ENCODE results near the gene UROC1. TPM values are rescaled to one million over a fixed set of nuclear protein-coding genes. Genes with fewer than 3 reads are reported as not detected.

The UROC1 gene
- total RNA-seq, 3 donors from 2014 or later: not detected

DNA sequence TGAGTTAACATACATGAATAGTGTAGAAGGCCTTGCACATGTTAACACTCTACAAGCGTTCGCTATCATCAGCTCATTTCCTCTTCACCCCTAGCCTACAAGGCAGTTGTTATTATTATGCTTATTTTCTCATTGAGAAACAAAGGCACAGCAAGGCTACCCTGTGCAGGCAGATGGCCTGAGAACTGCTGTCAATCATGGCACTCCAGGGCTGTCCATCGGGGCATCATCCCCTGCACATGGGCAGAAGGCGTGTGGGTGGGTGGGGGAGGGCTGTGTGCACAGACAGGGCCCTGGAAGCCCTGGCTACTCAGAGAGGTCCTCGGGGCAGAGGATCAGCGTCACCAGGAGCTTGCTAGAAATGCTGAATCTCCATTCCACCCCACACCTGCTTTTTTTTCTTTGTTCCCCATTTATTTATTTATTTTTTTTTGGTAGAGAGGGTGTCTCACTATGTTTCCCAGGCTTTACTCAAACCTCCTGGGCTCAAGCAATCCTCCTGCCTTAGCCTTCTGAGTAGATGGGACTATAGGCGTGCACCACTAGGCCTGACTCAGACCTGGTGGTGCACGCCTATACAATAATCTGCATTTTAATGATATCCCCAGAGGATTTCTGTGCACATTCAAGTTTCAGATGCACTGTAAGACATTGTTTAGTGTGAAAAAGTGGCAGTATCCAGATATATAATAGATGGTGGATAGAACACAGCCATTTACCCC is 32.2 kb downstream of the UROC1 start:
- Histone ChIP-seq H3K36me3 (no peaks in the 10 kb centered on the region), H3K9me3 (no peaks in the 10 kb centered on the region), H3K4me3 (no peak overlapping the region), H3K27ac (no peak overlapping the region), H3K27me3 (no peaks in the 10 kb centered on the region), H3K4me1 (no peaks in the 10 kb centered on the region)
- intact Hi-C loops (cut with DNase I; ENCODE audit: low total_unique reads): no loop called here
- no peak for DNase-seq (ENCODE audit: low spot score in 2 of 2)
- TF ChIP-seq POLR2AphosphoS5 (IDR thresholded peaks at IDR 0.05) (no peak), POLR2A (IDR thresholded peaks at IDR 0.05) (no peak)
- TF ChIP-seq, protein P1, sequence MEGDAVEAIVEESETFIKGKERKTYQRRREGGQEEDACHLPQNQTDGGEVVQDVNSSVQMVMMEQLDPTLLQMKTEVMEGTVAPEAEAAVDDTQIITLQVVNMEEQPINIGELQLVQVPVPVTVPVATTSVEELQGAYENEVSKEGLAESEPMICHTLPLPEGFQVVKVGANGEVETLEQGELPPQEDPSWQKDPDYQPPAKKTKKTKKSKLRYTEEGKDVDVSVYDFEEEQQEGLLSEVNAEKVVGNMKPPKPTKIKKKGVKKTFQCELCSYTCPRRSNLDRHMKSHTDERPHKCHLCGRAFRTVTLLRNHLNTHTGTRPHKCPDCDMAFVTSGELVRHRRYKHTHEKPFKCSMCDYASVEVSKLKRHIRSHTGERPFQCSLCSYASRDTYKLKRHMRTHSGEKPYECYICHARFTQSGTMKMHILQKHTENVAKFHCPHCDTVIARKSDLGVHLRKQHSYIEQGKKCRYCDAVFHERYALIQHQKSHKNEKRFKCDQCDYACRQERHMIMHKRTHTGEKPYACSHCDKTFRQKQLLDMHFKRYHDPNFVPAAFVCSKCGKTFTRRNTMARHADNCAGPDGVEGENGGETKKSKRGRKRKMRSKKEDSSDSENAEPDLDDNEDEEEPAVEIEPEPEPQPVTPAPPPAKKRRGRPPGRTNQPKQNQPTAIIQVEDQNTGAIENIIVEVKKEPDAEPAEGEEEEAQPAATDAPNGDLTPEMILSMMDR (IDR thresholded peaks at IDR 0.05): no peak

DNA sequence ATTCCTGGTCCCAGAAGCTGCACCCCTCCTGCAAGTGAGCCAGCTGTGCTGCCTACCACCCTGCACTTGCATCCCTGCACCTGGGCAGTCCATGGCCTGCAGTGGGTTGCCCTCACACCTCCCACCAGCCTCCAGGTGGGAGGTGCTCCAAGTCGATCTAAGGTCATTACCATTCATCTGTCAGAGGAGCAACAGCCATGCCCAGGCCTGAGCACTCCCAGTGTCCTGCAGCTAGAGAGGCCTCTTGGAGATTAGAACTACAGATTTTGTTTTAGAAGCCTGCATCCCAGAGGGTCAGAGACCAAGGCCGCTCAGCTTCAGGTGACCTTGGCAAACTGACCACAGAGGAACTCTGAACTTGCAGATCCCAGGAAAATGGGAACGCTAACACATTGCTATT is 32.9 kb downstream of the UROC1 start:
- no peak overlapping the region for H3K27ac ChIP-seq
- TF ChIP-seq POLR2A (IDR thresholded peaks at IDR 0.05) (no peak), POLR2AphosphoS5 (IDR thresholded peaks at IDR 0.05) (no peak)
- TF ChIP-seq, protein P1 (IDR thresholded peaks at IDR 0.05): no peak
- H3K27me3 ChIP-seq: no peaks in the 10 kb centered on the region
- no peaks in the 10 kb centered on the region for H3K4me1 ChIP-seq
- no peaks in the 10 kb centered on the region for H3K9me3 ChIP-seq
- no peak for DNase-seq (ENCODE audit: low spot score in 2 of 2)
- H3K36me3 ChIP-seq: no peaks in the 10 kb centered on the region
- no peak overlapping the region for H3K4me3 ChIP-seq
- intact Hi-C loops (cut with DNase I; ENCODE audit: low total_unique reads): no loop called here

DNA sequence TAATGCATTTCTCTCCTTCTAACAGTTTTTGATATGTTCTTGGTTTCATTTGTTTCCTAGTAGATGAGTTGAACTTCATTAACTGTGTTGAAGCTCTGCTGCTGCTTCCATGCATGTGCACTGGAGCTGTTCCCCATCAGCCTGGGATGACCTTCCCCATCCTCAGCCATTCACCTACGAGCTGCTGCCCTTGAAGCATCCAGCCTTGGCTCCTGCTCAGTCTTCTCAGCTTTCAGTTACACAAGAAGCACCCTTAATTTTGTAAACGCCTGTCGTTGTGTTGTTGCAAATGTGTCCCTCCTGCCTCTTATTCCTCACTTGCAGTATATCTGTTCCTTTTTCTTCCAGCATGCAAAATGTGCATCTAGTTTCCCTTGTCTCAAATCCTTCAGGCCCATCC is 33.4 kb downstream of the UROC1 start:
- Histone ChIP-seq H3K4me1 (no peaks in the 10 kb centered on the region), H3K4me3 (no peak overlapping the region), H3K36me3 (no peaks in the 10 kb centered on the region), H3K9me3 (no peaks in the 10 kb centered on the region), H3K27me3 (no peaks in the 10 kb centered on the region), H3K27ac (no peak overlapping the region)
- DNase-seq (ENCODE audit: low spot score in 2 of 2): no peak
- intact Hi-C loops (cut with DNase I; ENCODE audit: low total_unique reads): no loop called here
- TF ChIP-seq, protein P1 (IDR thresholded peaks at IDR 0.05): no peak
- TF ChIP-seq POLR2A (IDR thresholded peaks at IDR 0.05): no peak
- no peak for TF ChIP-seq POLR2AphosphoS5 (IDR thresholded peaks at IDR 0.05)

DNA sequence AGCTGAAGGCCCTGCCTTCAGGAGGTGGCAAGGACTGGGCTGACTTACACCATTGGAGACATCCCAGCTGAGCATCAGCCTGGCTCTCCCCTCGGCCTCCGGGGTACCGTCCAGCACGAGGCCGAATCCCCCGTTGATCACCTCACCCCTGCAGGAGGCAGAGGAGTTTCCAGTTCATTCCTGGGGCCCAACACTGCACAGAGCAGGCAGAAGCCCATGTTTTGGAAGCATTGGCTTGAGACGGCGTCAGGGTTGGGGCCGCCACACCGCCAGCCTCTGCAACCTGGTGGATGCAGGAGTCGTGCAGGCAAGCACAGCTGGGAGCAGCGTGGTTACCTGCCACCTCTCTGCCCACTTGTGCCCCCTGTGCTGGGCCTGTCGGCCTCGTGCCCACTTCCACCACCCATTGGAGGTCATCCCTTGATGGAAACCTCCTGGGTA is 34.2 kb downstream of the UROC1 start:
- Histone ChIP-seq H3K36me3 (no peaks in the 10 kb centered on the region), H3K27ac (no peak overlapping the region), H3K9me3 (no peaks in the 10 kb centered on the region), H3K4me3 (no peak overlapping the region), H3K27me3 (no peaks in the 10 kb centered on the region), H3K4me1 (no peaks in the 10 kb centered on the region)
- no peak for DNase-seq (ENCODE audit: low spot score in 2 of 2)
- TF ChIP-seq, protein P1 (IDR thresholded peaks at IDR 0.05): no peak
- no peak for TF ChIP-seq POLR2AphosphoS5 (IDR thresholded peaks at IDR 0.05)
- TF ChIP-seq POLR2A (IDR thresholded peaks at IDR 0.05): no peak
- intact Hi-C loops (cut with DNase I; ENCODE audit: low total_unique reads): no loop called here

DNA sequence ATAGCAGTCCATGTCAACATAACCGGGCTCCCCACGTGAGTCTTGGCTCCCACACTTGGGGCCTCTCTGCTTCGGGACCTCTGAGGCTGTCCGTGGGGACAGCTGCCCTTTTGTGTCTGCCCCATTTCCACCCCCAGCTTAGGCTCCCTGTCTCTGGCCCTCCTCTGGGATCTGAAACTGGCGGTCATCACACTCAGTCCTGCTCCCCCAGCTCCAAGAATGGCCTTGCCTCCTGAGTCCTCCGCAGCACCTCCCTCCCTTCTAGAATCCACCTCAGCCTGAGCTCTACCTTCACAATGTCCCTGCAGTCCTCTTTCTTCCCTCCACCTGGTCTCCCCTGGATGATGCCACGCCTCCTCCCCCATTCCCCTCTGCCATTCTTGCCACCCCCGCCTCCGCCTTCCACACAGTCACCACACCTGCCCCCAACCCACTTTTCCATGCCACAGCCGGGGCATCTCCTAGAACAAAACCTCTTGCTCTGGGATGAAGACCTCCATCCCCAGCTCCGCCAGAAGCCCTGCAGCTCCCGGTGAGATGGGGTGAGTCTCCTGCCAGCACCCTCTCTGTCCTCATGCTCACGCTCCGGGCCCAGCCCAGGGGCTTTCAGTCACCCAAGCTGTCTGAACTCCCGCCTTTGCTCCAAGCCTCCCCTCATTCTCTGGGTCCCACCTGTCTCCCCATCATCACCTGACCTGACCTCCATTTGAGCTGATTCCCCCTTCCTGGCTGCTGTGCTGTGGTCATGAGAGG is 34.9 kb downstream of the UROC1 start:
- Histone ChIP-seq H3K4me1 (no peaks in the 10 kb centered on the region), H3K36me3 (no peaks in the 10 kb centered on the region), H3K27me3 (no peaks in the 10 kb centered on the region), H3K4me3 (no peak overlapping the region), H3K9me3 (no peaks in the 10 kb centered on the region), H3K27ac (no peak overlapping the region)
- intact Hi-C loops (cut with DNase I; ENCODE audit: low total_unique reads): no loop called here
- TF ChIP-seq POLR2AphosphoS5 (IDR thresholded peaks at IDR 0.05) (no peak), POLR2A (IDR thresholded peaks at IDR 0.05) (no peak)
- TF ChIP-seq, protein P1 (IDR thresholded peaks at IDR 0.05): no peak
- no peak for DNase-seq (ENCODE audit: low spot score in 2 of 2)

Measured in breast epithelium (tissue), 4 donors.